Measurements from ENCODE around the gene RAD51B. TPM values are rescaled to one million over a fixed set of nuclear protein-coding genes. Genes with fewer than 3 reads are reported as not detected.

The RAD51B gene
- total RNA-seq, 1 donor from 2014 or later: 25.1 TPM

DNA sequence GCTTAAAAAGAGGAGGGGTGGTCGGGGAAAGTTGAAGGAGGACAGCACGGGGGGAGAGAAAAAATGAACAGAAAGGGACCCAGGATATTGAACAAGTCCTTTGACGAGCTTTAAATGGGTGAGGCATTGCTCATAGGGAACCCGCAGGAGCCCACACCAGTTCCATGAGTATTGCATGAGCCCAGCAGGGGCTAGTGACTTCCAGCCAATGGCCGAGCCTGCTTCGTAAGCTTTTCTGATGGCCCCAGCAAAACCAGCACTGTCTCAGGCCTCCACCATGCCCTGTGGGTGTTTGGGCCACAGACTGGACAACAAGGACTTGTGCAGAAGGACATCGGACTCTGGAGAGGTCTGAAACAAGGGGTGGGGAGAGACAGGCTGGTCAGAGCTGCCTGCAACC lies 863.7 kb downstream of the RAD51B start:
- no peak for DNase-seq (ENCODE audit: low spot score)
- H3K9me3 Mint-ChIP-seq: no peaks in the 10 kb centered on the region
- no peaks in the 10 kb centered on the region for H3K36me3 Mint-ChIP-seq (ENCODE audit: low read depth)
- peak overlapping the region; percentile 82 for H3K27ac Mint-ChIP-seq
- H3K4me1 Mint-ChIP-seq (ENCODE audit: low read depth): peaks cover 41% of the 10 kb centered on the region
- intact Hi-C loops (cut with micrococcal nuclease): no loop called here
- H3K27me3 Mint-ChIP-seq (ENCODE audit: low read depth): no peaks in the 10 kb centered on the region
- H3K4me3 Mint-ChIP-seq (ENCODE audit: low read depth): no peak overlapping the region

DNA sequence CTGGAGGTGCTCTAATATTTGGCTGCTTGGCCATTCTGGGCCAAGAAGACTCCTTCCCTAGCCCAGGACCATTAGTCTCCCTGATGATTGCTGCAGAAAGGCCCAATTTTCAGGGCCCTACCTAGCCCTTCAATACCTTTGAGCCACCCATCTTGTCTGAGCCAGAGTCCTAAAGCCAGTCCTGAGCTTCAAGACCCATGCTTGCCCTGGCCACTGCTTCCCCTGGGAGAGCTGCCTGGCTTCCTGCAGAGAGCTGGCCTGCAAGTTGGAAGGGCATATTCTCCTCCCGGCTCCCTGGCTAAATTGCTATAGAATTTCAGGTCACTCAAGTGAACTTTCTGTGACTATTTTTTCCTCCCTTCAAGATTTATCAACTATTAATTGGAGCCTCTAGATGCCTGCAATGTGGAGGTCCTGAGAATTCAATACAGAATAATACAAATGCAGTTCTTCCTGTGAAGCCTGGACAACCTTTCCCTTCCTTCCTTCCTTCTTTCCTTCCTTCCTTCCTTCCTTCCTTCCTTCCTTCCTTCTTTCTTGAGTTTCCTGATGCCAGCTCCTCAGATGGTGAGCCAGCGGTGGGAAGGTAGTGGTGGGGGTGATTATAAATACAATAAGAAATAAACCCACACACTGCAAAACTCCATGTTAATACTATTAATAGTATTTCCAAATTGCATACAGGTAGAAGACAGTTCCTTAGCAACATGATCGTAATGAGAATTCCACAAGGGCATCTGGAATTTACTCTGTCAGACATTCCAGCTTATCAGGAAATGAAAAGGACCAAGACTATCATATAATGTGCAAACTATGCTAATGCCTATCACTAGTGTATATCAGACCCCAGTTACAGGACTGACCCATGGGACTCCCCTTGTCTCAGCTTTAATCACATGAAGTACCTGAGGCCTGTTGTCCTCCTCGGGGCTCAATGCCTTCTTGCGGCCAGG lies 865.2 kb downstream of the RAD51B start:
- intact Hi-C loops (cut with micrococcal nuclease): loop anchor here (1.0 to 2.0 kb wide), 6 partner anchors 11 to 110 kb away; no protein-coding TSS in a partner anchor
- H3K36me3 Mint-ChIP-seq (ENCODE audit: low read depth): no peaks in the 10 kb centered on the region
- DNase-seq (ENCODE audit: low spot score): no peak
- peak overlapping the region; percentile 24 for H3K4me3 Mint-ChIP-seq (ENCODE audit: low read depth)
- no peaks in the 10 kb centered on the region for H3K9me3 Mint-ChIP-seq
- peaks cover 41% of the 10 kb centered on the region for H3K4me1 Mint-ChIP-seq (ENCODE audit: low read depth)
- no peaks in the 10 kb centered on the region for H3K27me3 Mint-ChIP-seq (ENCODE audit: low read depth)
- peak overlapping the region; percentile 76 for H3K27ac Mint-ChIP-seq

DNA sequence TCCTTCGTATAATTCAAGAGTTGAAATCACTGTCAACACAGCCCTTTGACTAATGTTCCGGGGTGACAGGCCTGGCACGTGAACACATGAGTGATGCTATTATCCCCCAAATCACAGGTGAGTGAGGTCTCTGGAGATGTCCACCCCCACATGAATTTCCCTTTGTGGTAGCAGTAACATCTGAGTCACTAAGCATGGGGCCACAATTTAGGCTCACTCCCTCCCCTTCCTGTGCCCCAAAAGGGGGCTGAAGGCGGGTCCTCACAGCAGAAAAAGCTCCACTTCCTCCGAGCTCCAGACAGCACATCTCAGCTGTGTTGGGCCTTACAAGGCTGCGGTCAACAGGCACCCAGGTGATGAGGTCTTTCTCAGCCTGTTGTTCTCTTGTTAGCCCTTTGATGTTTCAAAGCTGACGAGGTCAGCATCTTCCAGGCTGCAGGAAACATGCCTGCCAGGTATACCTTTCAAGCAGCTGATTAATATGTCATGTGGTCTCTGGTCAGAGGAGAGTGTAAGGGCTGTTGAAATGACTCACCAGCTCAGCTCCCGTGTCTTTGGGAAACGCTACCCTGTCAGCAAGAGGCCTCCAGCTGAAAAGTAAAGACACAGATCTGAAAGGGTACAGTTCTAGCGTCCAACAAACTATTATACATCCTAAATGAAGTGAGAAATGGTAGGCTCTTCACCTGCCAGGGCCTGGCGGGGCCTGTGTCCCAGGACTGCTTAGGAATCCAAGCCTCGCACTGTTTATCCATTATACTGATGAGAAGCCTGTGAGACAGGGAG lies 866.0 kb downstream of the RAD51B start:
- peak; percentile 70 for DNase-seq (ENCODE audit: low spot score)
- Mint-ChIP-seq H3K27me3 (ENCODE audit: low read depth) (no peaks in the 10 kb centered on the region), H3K36me3 (ENCODE audit: low read depth) (no peaks in the 10 kb centered on the region), H3K4me3 (ENCODE audit: low read depth) (peak overlapping the region; percentile 24), H3K9me3 (no peaks in the 10 kb centered on the region), H3K4me1 (ENCODE audit: low read depth) (peaks cover 41% of the 10 kb centered on the region), H3K27ac (peak overlapping the region; percentile 76)
- intact Hi-C loops (cut with micrococcal nuclease): loop anchor here (1.0 to 2.0 kb wide), 6 partner anchors 10 to 109 kb away; no protein-coding TSS in a partner anchor

DNA sequence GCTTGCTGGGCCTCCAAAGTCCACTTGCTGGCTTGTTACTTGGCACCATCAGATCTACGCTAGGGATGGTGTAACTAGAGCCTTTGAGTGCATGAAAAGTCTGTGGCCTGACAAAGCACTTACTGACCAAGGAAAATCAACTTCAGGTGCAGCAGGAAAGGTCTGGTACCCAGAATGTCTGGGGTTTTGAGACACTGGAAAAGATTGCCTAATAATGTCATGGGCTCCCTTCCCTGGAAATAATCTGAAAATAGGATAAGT lies 866.6 kb downstream of the RAD51B start:
- Mint-ChIP-seq H3K4me3 (ENCODE audit: low read depth) (no peak overlapping the region), H3K4me1 (ENCODE audit: low read depth) (peaks cover 40% of the 10 kb centered on the region), H3K27ac (peak overlapping the region; percentile 76), H3K9me3 (no peaks in the 10 kb centered on the region), H3K36me3 (ENCODE audit: low read depth) (no peaks in the 10 kb centered on the region), H3K27me3 (ENCODE audit: low read depth) (no peaks in the 10 kb centered on the region)
- no peak for DNase-seq (ENCODE audit: low spot score)
- intact Hi-C loops (cut with micrococcal nuclease): no loop called here

DNA sequence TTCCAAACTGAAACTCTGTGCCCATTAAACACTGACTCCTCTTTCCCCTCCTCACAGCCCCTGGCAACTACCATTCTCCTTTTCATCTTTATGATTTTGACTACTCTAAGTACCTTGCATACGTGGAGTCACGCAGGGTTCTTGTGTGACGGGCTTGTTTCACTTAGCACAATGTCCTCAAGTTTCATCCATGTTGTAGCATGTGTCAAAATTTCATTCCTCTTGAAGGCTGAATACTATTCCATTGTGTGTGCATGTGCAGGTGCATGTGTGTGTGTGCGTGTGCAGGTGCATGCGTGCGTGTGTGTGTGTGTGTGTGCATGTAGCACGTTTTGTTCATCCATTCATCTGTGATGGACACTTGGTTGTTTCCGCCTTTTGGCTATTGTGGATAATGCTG lies 867.1 kb downstream of the RAD51B start:
- H3K27me3 Mint-ChIP-seq (ENCODE audit: low read depth): no peaks in the 10 kb centered on the region
- no peak overlapping the region for H3K4me3 Mint-ChIP-seq (ENCODE audit: low read depth)
- DNase-seq (ENCODE audit: low spot score): no peak
- no peaks in the 10 kb centered on the region for H3K9me3 Mint-ChIP-seq
- peak overlapping the region; percentile 19 for H3K27ac Mint-ChIP-seq
- H3K4me1 Mint-ChIP-seq (ENCODE audit: low read depth): peaks cover 37% of the 10 kb centered on the region
- no peaks in the 10 kb centered on the region for H3K36me3 Mint-ChIP-seq (ENCODE audit: low read depth)
- intact Hi-C loops (cut with micrococcal nuclease): no loop called here

DNA sequence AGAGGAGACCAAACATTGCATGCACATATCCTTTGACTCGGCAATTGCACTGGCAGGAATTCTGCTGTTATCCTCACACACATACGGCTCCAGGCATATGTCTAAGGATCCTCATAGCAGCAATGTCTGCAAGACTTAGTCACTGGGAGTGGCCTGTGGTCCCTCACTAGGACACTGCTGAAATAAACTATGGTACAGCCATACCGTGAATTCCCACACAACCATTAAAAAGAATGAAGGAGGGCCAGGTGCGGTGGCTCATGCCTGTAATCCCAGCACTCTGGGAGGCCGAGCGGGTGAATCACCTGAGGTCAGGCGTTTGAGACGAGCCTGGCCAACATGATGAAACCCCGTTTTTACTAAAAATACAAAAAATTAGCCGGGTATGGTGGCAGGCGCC lies 868.2 kb downstream of the RAD51B start:
- Mint-ChIP-seq H3K9me3 (no peaks in the 10 kb centered on the region), H3K27ac (no peak overlapping the region), H3K4me3 (ENCODE audit: low read depth) (no peak overlapping the region), H3K27me3 (ENCODE audit: low read depth) (no peaks in the 10 kb centered on the region), H3K4me1 (ENCODE audit: low read depth) (peaks cover 31% of the 10 kb centered on the region), H3K36me3 (ENCODE audit: low read depth) (no peaks in the 10 kb centered on the region)
- DNase-seq (ENCODE audit: low spot score): no peak
- intact Hi-C loops (cut with micrococcal nuclease): no loop called here

DNA sequence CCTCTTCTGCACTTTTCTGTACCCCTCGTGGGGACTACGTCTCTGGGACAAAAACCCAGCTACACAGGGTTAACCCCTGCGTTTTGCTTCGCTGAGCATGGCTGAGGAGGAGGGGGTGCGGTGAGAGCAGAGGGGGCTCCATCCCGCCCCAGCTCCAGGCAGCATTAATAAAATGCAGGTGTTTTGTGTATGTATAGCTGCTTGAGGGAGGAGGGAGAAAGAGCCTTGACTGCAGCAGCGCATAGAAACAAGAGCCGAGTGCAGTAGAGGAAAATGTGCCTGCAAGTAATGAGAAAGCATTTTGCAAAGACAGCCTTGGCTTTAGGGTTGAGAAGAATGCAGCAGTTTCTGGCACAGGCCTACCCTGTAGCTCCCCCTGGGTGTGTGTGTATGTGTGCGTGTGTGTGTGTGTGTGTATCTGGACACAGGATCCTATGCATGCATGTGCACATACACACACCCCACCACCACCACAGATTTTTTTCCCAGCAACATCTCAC lies 869.3 kb downstream of the RAD51B start:
- Mint-ChIP-seq H3K27me3 (ENCODE audit: low read depth) (no peaks in the 10 kb centered on the region), H3K27ac (no peak overlapping the region), H3K9me3 (no peaks in the 10 kb centered on the region), H3K4me3 (ENCODE audit: low read depth) (no peak overlapping the region), H3K36me3 (ENCODE audit: low read depth) (no peaks in the 10 kb centered on the region), H3K4me1 (ENCODE audit: low read depth) (peaks cover 31% of the 10 kb centered on the region)
- DNase-seq (ENCODE audit: low spot score): no peak
- intact Hi-C loops (cut with micrococcal nuclease): no loop called here

DNA sequence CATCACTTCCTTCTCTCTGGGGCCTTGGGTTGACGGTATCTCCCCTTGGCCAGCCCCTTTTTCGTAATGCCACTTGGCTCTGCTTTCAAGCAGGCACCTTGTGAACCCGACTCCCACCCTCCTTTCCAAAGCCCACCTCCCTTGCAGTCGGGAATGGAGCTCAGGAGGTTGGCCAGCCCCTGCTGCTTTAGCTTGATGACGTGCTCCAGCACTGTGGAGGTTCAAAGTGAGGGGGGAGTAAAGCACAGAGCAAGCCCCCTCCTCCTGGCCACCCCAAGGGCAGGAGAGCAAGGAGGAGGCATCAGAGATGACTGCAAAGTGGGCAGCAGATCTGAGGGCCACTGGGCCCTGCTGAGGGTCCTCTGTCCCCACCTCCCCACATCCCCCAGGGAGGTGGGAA lies 869.9 kb downstream of the RAD51B start:
- peaks cover 27% of the 10 kb centered on the region for H3K4me1 Mint-ChIP-seq (ENCODE audit: low read depth)
- intact Hi-C loops (cut with micrococcal nuclease): no loop called here
- H3K36me3 Mint-ChIP-seq (ENCODE audit: low read depth): no peaks in the 10 kb centered on the region
- H3K27ac Mint-ChIP-seq: no peak overlapping the region
- H3K4me3 Mint-ChIP-seq (ENCODE audit: low read depth): no peak overlapping the region
- no peaks in the 10 kb centered on the region for H3K9me3 Mint-ChIP-seq
- no peak for DNase-seq (ENCODE audit: low spot score)
- H3K27me3 Mint-ChIP-seq (ENCODE audit: low read depth): peaks cover 2% of the 10 kb centered on the region

DNA sequence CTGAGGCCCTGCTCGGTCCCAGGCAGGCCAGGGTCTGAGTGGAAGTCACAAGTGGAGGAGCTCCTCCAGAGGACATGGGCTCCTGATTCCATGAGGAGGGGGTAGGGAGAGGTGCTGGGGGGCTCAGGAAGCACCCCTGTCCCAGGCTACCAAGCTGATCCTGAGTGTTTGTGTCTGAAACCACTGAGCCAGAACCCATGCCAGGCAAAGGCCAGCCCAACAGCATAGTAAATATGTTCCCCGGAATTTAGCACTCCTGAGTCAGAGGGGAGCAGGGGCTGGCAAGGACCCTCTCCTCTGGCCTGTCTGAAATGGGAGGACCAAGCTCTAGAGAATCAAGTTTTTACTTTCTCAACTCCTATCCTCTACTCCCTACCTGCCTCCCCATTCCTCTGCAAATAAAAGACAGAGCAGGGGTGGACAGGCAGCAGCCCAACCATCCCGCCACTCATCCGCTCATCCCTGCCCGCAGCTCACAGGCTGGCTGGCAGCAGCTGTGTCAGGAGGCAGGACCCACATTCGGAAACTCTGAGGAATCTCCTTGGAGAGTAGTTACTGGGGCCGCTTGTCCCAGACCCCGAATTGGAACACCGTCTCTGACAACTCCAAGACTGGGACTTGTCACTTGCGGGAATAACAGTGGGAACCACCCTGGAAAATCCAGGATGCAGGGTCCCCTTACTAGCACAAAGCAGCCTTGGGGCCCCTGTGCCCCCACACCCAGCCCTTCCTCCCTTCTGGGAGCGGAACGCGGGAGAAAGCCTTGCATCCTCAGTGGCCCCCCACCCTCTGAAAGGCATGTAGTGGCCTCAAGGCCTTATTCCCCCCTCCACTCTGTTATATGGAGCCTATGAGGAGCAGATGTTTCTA lies 870.7 kb downstream of the RAD51B start:
- H3K4me3 Mint-ChIP-seq (ENCODE audit: low read depth): no peak overlapping the region
- no peak for DNase-seq (ENCODE audit: low spot score)
- peaks cover 23% of the 10 kb centered on the region for H3K4me1 Mint-ChIP-seq (ENCODE audit: low read depth)
- no peaks in the 10 kb centered on the region for H3K9me3 Mint-ChIP-seq
- H3K27me3 Mint-ChIP-seq (ENCODE audit: low read depth): peaks cover 2% of the 10 kb centered on the region
- no peaks in the 10 kb centered on the region for H3K36me3 Mint-ChIP-seq (ENCODE audit: low read depth)
- intact Hi-C loops (cut with micrococcal nuclease): no loop called here
- H3K27ac Mint-ChIP-seq: no peak overlapping the region

DNA sequence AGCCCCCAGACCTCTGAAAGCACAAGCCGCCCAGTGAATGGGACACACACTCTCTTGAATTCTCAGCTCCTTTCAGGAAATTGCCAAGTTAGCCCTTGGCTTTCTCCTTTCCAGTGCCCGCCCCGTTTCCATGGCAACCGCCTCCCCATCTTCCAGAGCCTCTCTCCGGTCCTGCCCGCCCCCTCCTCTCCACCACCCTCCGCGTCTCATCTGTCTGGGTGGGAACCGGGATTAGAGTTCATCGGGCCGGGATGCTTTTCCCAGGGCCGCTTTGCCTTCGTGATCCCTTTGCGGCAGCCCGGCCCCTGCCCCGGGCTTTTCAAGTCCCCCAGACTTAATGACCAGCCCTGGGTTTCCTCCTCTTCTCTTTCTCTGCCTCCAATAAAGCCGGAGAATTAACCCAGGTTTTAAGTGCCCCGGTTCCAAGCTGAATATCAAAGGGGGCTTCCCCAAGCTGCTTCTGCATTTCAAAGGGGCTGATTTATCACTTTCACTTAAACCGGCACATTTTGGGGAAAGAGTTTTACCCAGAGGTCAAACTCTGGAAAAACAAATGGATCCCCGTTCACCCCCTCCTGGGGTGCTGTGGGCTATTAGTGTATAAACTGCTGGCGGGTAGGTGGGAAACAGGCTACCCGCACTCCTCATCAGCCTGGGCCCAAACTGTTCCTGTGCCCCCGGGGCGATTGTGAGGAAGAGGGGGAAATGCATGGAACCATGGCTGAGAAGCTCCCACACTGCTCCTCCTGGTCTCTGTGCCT lies 871.6 kb downstream of the RAD51B start:
- no peaks in the 10 kb centered on the region for H3K9me3 Mint-ChIP-seq
- intact Hi-C loops (cut with micrococcal nuclease): no loop called here
- no peak overlapping the region for H3K4me3 Mint-ChIP-seq (ENCODE audit: low read depth)
- no peaks in the 10 kb centered on the region for H3K36me3 Mint-ChIP-seq (ENCODE audit: low read depth)
- H3K4me1 Mint-ChIP-seq (ENCODE audit: low read depth): peaks cover 21% of the 10 kb centered on the region
- no peak overlapping the region for H3K27ac Mint-ChIP-seq
- peaks cover 2% of the 10 kb centered on the region for H3K27me3 Mint-ChIP-seq (ENCODE audit: low read depth)
- DNase-seq (ENCODE audit: low spot score): no peak

DNA sequence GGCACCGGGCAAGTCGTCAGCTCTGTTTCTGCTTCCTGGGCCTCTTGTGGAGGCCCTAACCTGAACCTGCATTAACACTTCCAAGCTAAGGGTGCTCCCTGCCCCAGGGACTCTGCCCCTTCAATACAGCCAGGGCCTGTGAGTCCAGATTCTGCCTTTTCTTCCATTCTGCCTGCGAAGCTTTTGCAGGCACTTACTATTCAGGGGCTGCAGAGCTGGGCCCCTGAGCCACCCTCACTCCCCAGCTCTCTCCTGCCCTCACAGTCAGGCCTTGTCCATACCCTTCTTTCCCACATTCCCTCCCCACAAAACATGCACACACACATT lies 872.2 kb downstream of the RAD51B start:
- Mint-ChIP-seq H3K36me3 (ENCODE audit: low read depth) (no peaks in the 10 kb centered on the region), H3K27me3 (ENCODE audit: low read depth) (peaks cover 2% of the 10 kb centered on the region), H3K4me1 (ENCODE audit: low read depth) (peaks cover 18% of the 10 kb centered on the region), H3K4me3 (ENCODE audit: low read depth) (no peak overlapping the region), H3K27ac (no peak overlapping the region), H3K9me3 (no peaks in the 10 kb centered on the region)
- DNase-seq (ENCODE audit: low spot score): no peak
- intact Hi-C loops (cut with micrococcal nuclease): no loop called here

DNA sequence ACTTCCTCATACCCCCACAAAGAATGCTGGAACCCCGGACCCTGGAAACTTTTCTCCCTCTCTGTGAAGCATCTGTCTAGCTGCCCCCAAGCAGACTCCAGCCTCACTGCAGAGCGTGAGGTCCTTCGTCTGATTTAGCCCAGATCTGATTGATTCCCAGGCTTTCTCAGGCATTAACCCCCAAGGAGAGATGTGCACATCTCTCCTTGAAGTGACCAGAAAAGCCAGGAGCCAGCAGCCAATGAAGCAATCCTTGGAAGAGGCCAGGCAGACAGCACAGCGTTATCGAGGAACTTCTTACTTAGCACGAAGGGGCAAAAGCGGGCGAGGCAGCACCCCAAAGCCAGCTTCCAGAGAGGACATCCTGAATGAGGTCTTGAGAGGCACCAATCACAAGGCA lies 872.6 kb downstream of the RAD51B start:
- no peak for DNase-seq (ENCODE audit: low spot score)
- no peak overlapping the region for H3K4me3 Mint-ChIP-seq (ENCODE audit: low read depth)
- peaks cover 2% of the 10 kb centered on the region for H3K27me3 Mint-ChIP-seq (ENCODE audit: low read depth)
- peaks cover 18% of the 10 kb centered on the region for H3K4me1 Mint-ChIP-seq (ENCODE audit: low read depth)
- no peaks in the 10 kb centered on the region for H3K36me3 Mint-ChIP-seq (ENCODE audit: low read depth)
- H3K9me3 Mint-ChIP-seq: no peaks in the 10 kb centered on the region
- intact Hi-C loops (cut with micrococcal nuclease): no loop called here
- no peak overlapping the region for H3K27ac Mint-ChIP-seq

Data from activated T-helper 2 cell treated with anti-CD3 and anti-CD28 coated beads, Interferon-gamma antibody, Interleukin-2, Interleukin-4, amounts not matched to agents 10 μg/mL and 5 μg/mL and 100 μg/mL, durations not matched to agents 14 hours and 24 hours and 36 hours (primary cell).